K562 (cell line): ENCODE measurements around the gene SETD1B. TPM values are rescaled to one million over a fixed set of nuclear protein-coding genes. Genes with fewer than 3 reads are reported as not detected.

ENCODE experiments used
- ATAC-seq: fragments of 200-7000 bp; cut with Tn5 transposase; 3 replicates; pipeline ENCODE4 v1.9.1; 2020; ENCODE audit warnings: moderate library complexity
- BruUV-seq: library from RNA; stranded (reverse); fragments of 400-500 nt; replicated peaks from 2 replicates; lab custom pipeline; 2021; lab: Mats Ljungman, UMichigan
- CTCF ChIA-PET: fragments of 300-600 bp; formaldehyde crosslinking; extraction: SDS; loops from one replicate; lab custom pipeline; 2021; ENCODE audit warnings: low intra/inter-chr PET ratio; lab: Yijun Ruan, JAX
- POLR2A ChIA-PET: fragments of 300-600, 350-650 bp; sonication (Branson Sonifier 250); formaldehyde crosslinking; extraction: SDS; loops from one replicate; lab custom pipeline; 2021; ENCODE audit warnings: antibody characterized with exemption, inconsistent platforms; lab: Yijun Ruan, JAX
- DNase-seq, 4 experiments: peaks; one replicate each; pipeline versions ENCODE4 v3.0.0 to v3.0.0-alpha.2; 2011 to 2018; ENCODE audit warnings: low spot score in 3 of 4, mixed read lengths in 3 of 4; ENCODE audit errors: extremely low read depth in 1 of 4
- FAIRE-seq: peaks from 2 replicates; lab custom pipeline; 2011; peaks lifted over from hg19 to GRCh38; lab: Jason Lieb, UNC
- H2AFZ ChIP-seq: 2 replicates; pipeline ENCODE4 v1.6.0; 2011; ENCODE audit warnings: low read depth, low read length, control low read depth, inconsistent platforms
- H3K27ac ChIP-seq: fragments of 200-600 bp; 3 replicates; pipeline ENCODE4 v1.8.0; 2011; ENCODE audit warnings: low read depth, mild to moderate bottlenecking, control low read depth, inconsistent platforms, low read length, moderate library complexity, mixed read lengths; ENCODE audit errors: extremely low read depth
- H3K27me3 ChIP-seq, 2 experiments: fragments of 300-600 bp in 1 of 2; 2 replicates in 1 of 2; 3 replicates in 1 of 2; pipeline versions ENCODE4 v1.6.0 to v1.8.0; 2011; ENCODE audit warnings: inconsistent platforms in 2 of 2, low read length in 2 of 2, mild to moderate bottlenecking in 1 of 2, mixed read lengths in 1 of 2, moderate library complexity in 1 of 2; ENCODE audit not compliant: control insufficient read depth in 2 of 2, insufficient read depth in 2 of 2
- H3K36me3 ChIP-seq: fragments of 300-600 bp; 3 replicates; pipeline ENCODE4 v1.8.0; 2011; ENCODE audit warnings: mild to moderate bottlenecking, low read length, inconsistent platforms; ENCODE audit not compliant: control insufficient read depth, insufficient read depth
- H3K4me1 ChIP-seq, 2 experiments: fragments of 200-600 bp in 1 of 2; replicated peaks in 1 of 2; 2 replicates in 1 of 2; 3 replicates in 1 of 2; pipeline versions ENCODE4 v1.5.1 to v1.8.0; 2011; ENCODE audit warnings: inconsistent platforms in 2 of 2, low read length in 2 of 2, mild to moderate bottlenecking in 1 of 2, mixed read lengths in 1 of 2, moderate library complexity in 1 of 2; ENCODE audit not compliant: control insufficient read depth in 2 of 2, insufficient read depth in 2 of 2
- H3K4me2 ChIP-seq: 2 replicates; pipeline ENCODE4 v1.6.1; 2011; ENCODE audit warnings: low read length, control low read depth, inconsistent platforms, mixed read lengths; ENCODE audit not compliant: insufficient read depth
- H3K4me3 ChIP-seq: fragments of 200-600 bp; sonication (generic), shearing (Covaris generic); 2 replicates; pipeline ENCODE4 v1.5.1; 2016; ENCODE audit warnings: control low read depth, inconsistent platforms
- H3K79me2 ChIP-seq: fragments of 200-600 bp; 3 replicates; pipeline ENCODE4 v1.8.0; 2011; ENCODE audit warnings: low read length, inconsistent platforms; ENCODE audit not compliant: control insufficient read depth, insufficient read depth
- H3K9ac ChIP-seq, 2 experiments: 2 replicates each; pipeline versions ENCODE4 v1.6.0 to v1.6.1; 2011; ENCODE audit warnings: low read depth in 2 of 2, low read length in 2 of 2, control low read depth in 1 of 2, inconsistent platforms in 1 of 2, mild to moderate bottlenecking in 1 of 2, mixed read lengths in 1 of 2; ENCODE audit not compliant: insufficient read depth in 1 of 2
- H3K9me1 ChIP-seq: one replicate; pipeline ENCODE4 v1.6.0; 2011; ENCODE audit warnings: inconsistent platforms, mild to moderate bottlenecking, low read length, moderate library complexity; ENCODE audit not compliant: control insufficient read depth, insufficient read depth
- H3K9me3 ChIP-seq: replicated peaks from 2 replicates; pipeline ENCODE4 v1.5.1; 2011; ENCODE audit warnings: low read depth, low read length, inconsistent platforms; ENCODE audit not compliant: control insufficient read depth, insufficient read depth
- H4K20me1 ChIP-seq: replicated peaks from 2 replicates; pipeline ENCODE4 v1.6.1; 2011; ENCODE audit warnings: low read length, inconsistent platforms, mixed read lengths; ENCODE audit not compliant: control insufficient read depth, insufficient read depth
- HINFP ChIP-seq: fragments of 450-650 bp; conservative IDR thresholded peaks from 2 replicates; pipeline ENCODE4 v1.6.1; 2016; ENCODE audit warnings: missing genetic modification characterization, low read depth, mild to moderate bottlenecking, control low read depth, missing compliant biosample characterization
- NFIC ChIP-seq: fragments of 450-650 bp; IDR thresholded peaks from 2 replicates; pipeline ENCODE4 v1.6.1; 2017; ENCODE audit warnings: mild to moderate bottlenecking, inconsistent platforms
- RBM25 ChIP-seq: fragments of 200-400 bp; formaldehyde crosslinking; IDR thresholded peaks from 2 replicates; pipeline ENCODE4 v1.6.1; 2018; ENCODE audit warnings: low read length, low read depth, moderate library complexity; ENCODE audit not compliant: severe bottlenecking
- SMARCA5 ChIP-seq: fragments of 450-650 bp; IDR thresholded peaks from 2 replicates; pipeline ENCODE4 v1.6.1; 2016
- VEZF1 ChIP-seq: fragments of 200-800 bp; sonication (Bioruptor generic); IDR thresholded peaks from 2 replicates; pipeline ENCODE4 v1.6.1; 2017; ENCODE audit warnings: missing genetic modification characterization, missing compliant biosample characterization
- ZFP36 ChIP-seq: fragments of 150-350 bp; IDR thresholded peaks from 2 replicates; pipeline ENCODE4 v1.6.1; 2018; ENCODE audit warnings: low read length, low read depth; ENCODE audit not compliant: partially characterized antibody
- WGBS: fragments of 100-300 bp; shearing (Covaris generic); methylation state at CpG from one replicate; pipeline ENCODE4 v1.1.6; 2016; ENCODE audit warnings: low coverage, mixed read lengths; ENCODE audit not compliant: insufficient coverage; ENCODE audit errors: missing lambda C conversion rate; 5-methylcytosine and 5-hydroxymethylcytosine counted together
- in situ Hi-C: fragments of 300-500 bp; cut with MboI; formaldehyde crosslinking; loops from 4 replicates; pipeline ENCODE4 v1.15.0; 2018; ENCODE audit warnings: inconsistent platforms, mixed read lengths
- intact Hi-C: fragments of 100-400 bp; cut with micrococcal nuclease; formaldehyde crosslinking; loops from 2 replicates; pipeline ENCODE4 v1.14.2; 2022
- polyA plus RNA-seq, 8 experiments: library from polyadenylated mRNA; depleted of rRNA in 4 of 8; stranded (reverse) in 5 of 8; unstranded in 3 of 8; fragments of >200 nt; fragmentation: Nextera tagmentation in 2 of 8; fragmentation: Illumina TruSeq in 1 of 8; extraction: Ambion mirVana in 2 of 8; extraction: Trizol in 1 of 8; gene quantifications; 2 replicates each; pipeline versions ENCODE4 v1.2.1 to v1.2.3, GENCODE V29; 2011 to 2014; ENCODE audit warnings: inconsistent platforms in 1 of 8, missing spikeins in 1 of 8
- total RNA-seq, 7 experiments: library from RNA; depleted of rRNA in 6 of 7; stranded (reverse); fragments of >200 nt in 6 of 7; fragmentation: Illumina TruSeq in 2 of 7; extraction: Trizol in 2 of 7; gene quantifications; 2 replicates each; pipeline versions ENCODE4 v1.2.1 to v1.2.3, GENCODE V29; 2011 to 2021; ENCODE audit warnings: low replicate concordance in 1 of 7

SETD1B gene
- total and polyA plus RNA-seq, 9 of the 15 experiments (the other 6 are each of a cell fraction or from before 2014, with no cell fraction given), result 0.48 to 26.6 (median 2.3) TPM

GRCh38 chr12:121788176-121788818, 15.5 kb upstream of the SETD1B start:
- no peak for ATAC-seq
- in situ Hi-C loops, result no loop called here
- 35% methylated on average over 6 of the region's 7 CpGs for WGBS
- Histone ChIP-seq H3K4me1 (peaks cover 0 to 33% of the 10 kb centered on the region in 2 experiments; a peak in 4 of 5 replicates), H3K4me3 (no peak overlapping the region), H3K36me3 (no peaks in the 10 kb centered on the region), H3K27me3 (no peaks in the 10 kb centered on the region), H2AFZ (no peak overlapping the region), H3K27ac (no peak overlapping the region), H3K9me1 (no peaks in the 10 kb centered on the region), H3K9me3 (no peaks in the 10 kb centered on the region), H4K20me1 (0 out of 2 replicates have a peak, but pooled peaks cover 5% of the 10 kb centered on the region), H3K9ac (peak overlapping the region in 1 of 2 experiments; percentile 35; a peak in 1 of 4 replicates), H3K79me2 (no peaks in the 10 kb centered on the region), H3K4me2 (no peak overlapping the region)
- intact Hi-C loops, result no loop called here
- CTCF ChIA-PET, result no interaction called here
- DNase-seq, result no peak
- no peak for FAIRE-seq
- POLR2A ChIA-PET, result interaction anchor here (0.6 to 1.4 kb wide), 4 partner anchors 13 to 350 kb away, joined by 3 to 4 read pairs (median 3); no protein-coding TSS in a partner anchor
- TF ChIP-seq ZFP36 (peak; percentile 98), NFIC (no peak), RBM25 (peak; percentile 74), VEZF1 (CRISPR knock-in tag) (peak; percentile 66), HINFP (no peak), SMARCA5 (peak; percentile 57; the same call in 1 of the 2 replicates)
- no TSS peak for BruUV-seq
